Activated naive CD8-positive, alpha-beta T cell treated with anti-CD3 and anti-CD28 coated beads, Interleukin-2, amount 50 U/mL, for 24 hours (primary cell): ENCODE results near the gene GTF2E1.
"Not testable (repeated sequence)": the region's sequence is repeated elsewhere in the genome, so short reads cannot be mapped to it uniquely, and the experiment has no call there.

Experiments used
- ATAC-seq: fragments of 150-1000 bp; cut with Tn5 transposase; one replicate; pipeline ENCODE4 v1.10.0; 2021
- DNase-seq: peaks from one replicate; pipeline ENCODE4 v3.0.0; 2021
- H3K27ac Mint-ChIP-seq: one replicate; pipeline ENCODE4 v1.8.0; 2021; ENCODE audit warnings: mild to moderate bottlenecking, mixed read lengths
- H3K27me3 Mint-ChIP-seq: one replicate; pipeline ENCODE4 v1.8.0; 2021; ENCODE audit warnings: mixed read lengths
- H3K36me3 Mint-ChIP-seq: one replicate; pipeline ENCODE4 v1.8.0; 2021; ENCODE audit warnings: low read depth, mixed read lengths
- H3K4me1 Mint-ChIP-seq: one replicate; pipeline ENCODE4 v1.8.0; 2021; ENCODE audit warnings: mixed read lengths
- H3K4me3 Mint-ChIP-seq: one replicate; pipeline ENCODE4 v1.8.0; 2021; ENCODE audit warnings: mild to moderate bottlenecking, moderate library complexity, mixed read lengths
- H3K9me3 Mint-ChIP-seq: one replicate; pipeline ENCODE4 v1.8.0; 2021; ENCODE audit warnings: mixed read lengths

The GTF2E1 gene

GRCh38 chr3:120741837-120742197 lies 727 bp upstream of the GTF2E1 start:
- Mint-ChIP-seq H3K4me1 (peaks cover 31% of the 10 kb centered on the region), H3K9me3 (no peaks in the 10 kb centered on the region)
- ATAC-seq = peak; percentile 1

GRCh38 chr3:120742849-120743365 lies 363 bp downstream of the GTF2E1 start:
- ATAC-seq (peak; percentile 9), DNase-seq (no peak)
- no peaks in the 10 kb centered on the region for H3K9me3 Mint-ChIP-seq
- H3K27me3 Mint-ChIP-seq = no peaks in the 10 kb centered on the region
- H3K27ac Mint-ChIP-seq = peak overlapping the region; percentile 96
- peaks cover 23% of the 10 kb centered on the region for H3K36me3 Mint-ChIP-seq
- peaks cover 31% of the 10 kb centered on the region for H3K4me1 Mint-ChIP-seq
- peak overlapping the region; percentile 92 for H3K4me3 Mint-ChIP-seq

More at GRCh38 chr3:120741837-120742197, 727 bp upstream of the GTF2E1 start:
- DNase-seq = no peak
- no peaks in the 10 kb centered on the region for H3K27me3 Mint-ChIP-seq
- H3K36me3 Mint-ChIP-seq = peaks cover 30% of the 10 kb centered on the region
- H3K27ac Mint-ChIP-seq = peak overlapping the region; percentile 96
- H3K4me3 Mint-ChIP-seq = peak overlapping the region; percentile 92

- DNase-seq = no peak
- Mint-ChIP-seq H3K27ac (peak overlapping the region; percentile 96), H3K9me3 (no peaks in the 10 kb centered on the region), H3K36me3 (peaks cover 19% of the 10 kb centered on the region), H3K27me3 (no peaks in the 10 kb centered on the region), H3K4me1 (peaks cover 31% of the 10 kb centered on the region), H3K4me3 (peak overlapping the region; percentile 92)
- no peak for ATAC-seq
These were observed 1.1 kb downstream of the GTF2E1 start for GRCh38 chr3:120743556-120744195.

- H3K4me1 Mint-ChIP-seq = peaks cover 34% of the 10 kb centered on the region
These were observed 2.9 kb downstream of the GTF2E1 start for GRCh38 chr3:120745466-120745865.

GRCh38 chr3:120749843-120750242 lies 7.3 kb downstream of the GTF2E1 start:
- DNase-seq (no peak), ATAC-seq (no peak)
- H3K27ac Mint-ChIP-seq = no peak overlapping the region
- no peaks in the 10 kb centered on the region for H3K27me3 Mint-ChIP-seq
- peaks cover 20% of the 10 kb centered on the region for H3K4me1 Mint-ChIP-seq
- H3K9me3 Mint-ChIP-seq = peaks cover 3% of the 10 kb centered on the region
- H3K4me3 Mint-ChIP-seq = no peak overlapping the region
- H3K36me3 Mint-ChIP-seq = peaks cover 46% of the 10 kb centered on the region

More at GRCh38 chr3:120745466-120745865, 2.9 kb downstream of the GTF2E1 start:
- Mint-ChIP-seq H3K27ac (no peak overlapping the region), H3K4me3 (no peak overlapping the region), H3K9me3 (no peaks in the 10 kb centered on the region), H3K27me3 (no peaks in the 10 kb centered on the region), H3K36me3 (peaks cover 21% of the 10 kb centered on the region)
- DNase-seq = no peak
- ATAC-seq = no peak

- no peak overlapping the region for H3K4me3 Mint-ChIP-seq
- peaks cover 57% of the 10 kb centered on the region for H3K36me3 Mint-ChIP-seq
- no peak overlapping the region for H3K27ac Mint-ChIP-seq
These were observed 9.7 kb downstream of the GTF2E1 start for GRCh38 chr3:120752230-120752629.

GRCh38 chr3:120752865-120753264 lies 10.3 kb downstream of the GTF2E1 start:
- Mint-ChIP-seq H3K4me3 (no peak overlapping the region), H3K9me3 (peaks cover 7% of the 10 kb centered on the region), H3K4me1 (peaks cover 21% of the 10 kb centered on the region), H3K27me3 (no peaks in the 10 kb centered on the region), H3K27ac (peak overlapping the region; percentile 22), H3K36me3 (peaks cover 58% of the 10 kb centered on the region)
- ATAC-seq (no peak), DNase-seq (no peak)

More at GRCh38 chr3:120752230-120752629, 9.7 kb downstream of the GTF2E1 start:
- DNase-seq (no peak), ATAC-seq (no peak)
- no peaks in the 10 kb centered on the region for H3K27me3 Mint-ChIP-seq
- H3K9me3 Mint-ChIP-seq = peaks cover 7% of the 10 kb centered on the region
- H3K4me1 Mint-ChIP-seq = peaks cover 21% of the 10 kb centered on the region

GRCh38 chr3:120753810-120754209 lies 11.3 kb downstream of the GTF2E1 start:
- peaks cover 23% of the 10 kb centered on the region for H3K4me1 Mint-ChIP-seq
- H3K36me3 Mint-ChIP-seq = peaks cover 62% of the 10 kb centered on the region
- no peak overlapping the region for H3K27ac Mint-ChIP-seq
- H3K9me3 Mint-ChIP-seq = peaks cover 7% of the 10 kb centered on the region
- H3K27me3 Mint-ChIP-seq = no peaks in the 10 kb centered on the region
- DNase-seq = no peak
- no peak overlapping the region for H3K4me3 Mint-ChIP-seq
- no peak for ATAC-seq

GRCh38 chr3:120756061-120756460 lies 13.5 kb downstream of the GTF2E1 start:
- DNase-seq = no peak
- peaks cover 62% of the 10 kb centered on the region for H3K36me3 Mint-ChIP-seq

GRCh38 chr3:120758551-120758950 lies 16.0 kb downstream of the GTF2E1 start:
- H3K27me3 Mint-ChIP-seq, DNase-seq, H3K9me3 Mint-ChIP-seq, H3K4me3 Mint-ChIP-seq, ATAC-seq, H3K27ac Mint-ChIP-seq: not testable (repeated sequence)
- Mint-ChIP-seq H3K4me1 (peaks cover 52% of the 10 kb centered on the region), H3K36me3 (peaks cover 46% of the 10 kb centered on the region)

More at GRCh38 chr3:120756061-120756460, 13.5 kb downstream of the GTF2E1 start:
- no peak overlapping the region for H3K27ac Mint-ChIP-seq
- no peak overlapping the region for H3K4me3 Mint-ChIP-seq
- ATAC-seq = no peak
- peaks cover 39% of the 10 kb centered on the region for H3K4me1 Mint-ChIP-seq
- peaks cover 10% of the 10 kb centered on the region for H3K9me3 Mint-ChIP-seq
- no peaks in the 10 kb centered on the region for H3K27me3 Mint-ChIP-seq

GRCh38 chr3:120762615-120763014 lies 20.1 kb downstream of the GTF2E1 start:
- peaks cover 3% of the 10 kb centered on the region for H3K9me3 Mint-ChIP-seq
- ATAC-seq (no peak), DNase-seq (no peak)
- peaks cover 17% of the 10 kb centered on the region for H3K36me3 Mint-ChIP-seq
- H3K4me3 Mint-ChIP-seq = no peak overlapping the region
- H3K4me1 Mint-ChIP-seq = peaks cover 66% of the 10 kb centered on the region
- H3K27me3 Mint-ChIP-seq = no peaks in the 10 kb centered on the region
- H3K27ac Mint-ChIP-seq = no peak overlapping the region

GRCh38 chr3:120763601-120764000 lies 21.1 kb downstream of the GTF2E1 start:
- H3K27ac Mint-ChIP-seq = no peak overlapping the region
- ATAC-seq (no peak), DNase-seq (no peak)
- no peak overlapping the region for H3K4me3 Mint-ChIP-seq
- no peaks in the 10 kb centered on the region for H3K27me3 Mint-ChIP-seq
- peaks cover 12% of the 10 kb centered on the region for H3K36me3 Mint-ChIP-seq
- H3K4me1 Mint-ChIP-seq = peaks cover 68% of the 10 kb centered on the region
- peaks cover 3% of the 10 kb centered on the region for H3K9me3 Mint-ChIP-seq

- H3K4me3 Mint-ChIP-seq = no peak overlapping the region
- peaks cover 63% of the 10 kb centered on the region for H3K4me1 Mint-ChIP-seq
- H3K27me3 Mint-ChIP-seq = no peaks in the 10 kb centered on the region
- ATAC-seq (no peak), DNase-seq (no peak)
- peaks cover 8% of the 10 kb centered on the region for H3K36me3 Mint-ChIP-seq
- no peaks in the 10 kb centered on the region for H3K9me3 Mint-ChIP-seq
- no peak overlapping the region for H3K27ac Mint-ChIP-seq
These were observed 21.7 kb downstream of the GTF2E1 start for GRCh38 chr3:120764206-120764605.

GRCh38 chr3:120765830-120766493 lies 23.4 kb downstream of the GTF2E1 start:
- Mint-ChIP-seq H3K9me3 (no peaks in the 10 kb centered on the region), H3K27ac (peak overlapping the region; percentile 17), H3K4me3 (no peak overlapping the region)

GRCh38 chr3:120766576-120766975 lies 24.0 kb downstream of the GTF2E1 start:
- H3K4me1 Mint-ChIP-seq = peaks cover 46% of the 10 kb centered on the region
- H3K9me3 Mint-ChIP-seq = no peaks in the 10 kb centered on the region
- peaks cover 5% of the 10 kb centered on the region for H3K36me3 Mint-ChIP-seq

More at GRCh38 chr3:120765830-120766493, 23.4 kb downstream of the GTF2E1 start:
- ATAC-seq (peak; percentile 36), DNase-seq (no peak)
- Mint-ChIP-seq H3K36me3 (peaks cover 3% of the 10 kb centered on the region), H3K4me1 (peaks cover 52% of the 10 kb centered on the region), H3K27me3 (no peaks in the 10 kb centered on the region)

More at GRCh38 chr3:120766576-120766975, 24.0 kb downstream of the GTF2E1 start:
- no peak overlapping the region for H3K27ac Mint-ChIP-seq
- no peak overlapping the region for H3K4me3 Mint-ChIP-seq
- no peak for DNase-seq
- ATAC-seq = no peak
- H3K27me3 Mint-ChIP-seq = no peaks in the 10 kb centered on the region
